ENCODE data around the gene PHYHIPL.

Gene PHYHIPL

GRCh38 chr10:59269651-59270050 is 93.2 kb downstream of the PHYHIPL start:
- Histone ChIP-seq H3K27ac (ENCODE audit: low read length) (no peak overlapping the region), H4K20me1 (ENCODE audit: insufficient read depth, low read length) (no peaks in the 10 kb centered on the region), H3K9me2 (replicated peaks; ENCODE audit: insufficient read depth, low read length) (no peaks in the 10 kb centered on the region), H3K36me3 (replicated peaks; ENCODE audit: insufficient read depth, low read length) (no peaks in the 10 kb centered on the region), H3K4me2 (ENCODE audit: low read depth, low read length) (no peak overlapping the region), H3F3A (ENCODE audit: insufficient read depth, low read length) (no peaks in the 10 kb centered on the region), H3K4me1 (ENCODE audit: low read length) (no peaks in the 10 kb centered on the region), H3K79me2 (ENCODE audit: low read length) (no peaks in the 10 kb centered on the region), H2AFZ (ENCODE audit: low read length) (no peak overlapping the region), H3K9ac (ENCODE audit: low read length) (no peak overlapping the region), H3K27me3 (replicated peaks; ENCODE audit: insufficient read depth, low read length) (no peaks in the 10 kb centered on the region), H3K4me3 (ENCODE audit: low read length) (no peak overlapping the region), H3K9me3 (replicated peaks; ENCODE audit: insufficient read depth, low read length) (no peaks in the 10 kb centered on the region)
- TF ChIP-seq EZH2 (optimal IDR thresholded peaks at IDR 0.05; ENCODE audit: low read depth, low read length), result no peak
- no peak for TF ChIP-seq EZH2phosphoT487 (IDR thresholded peaks at IDR 0.05; ENCODE audit: low read length)
- no peak for TF ChIP-seq CTCF (IDR thresholded peaks at IDR 0.05; ENCODE audit: low read length)
- no peak for DNase-seq

- Histone ChIP-seq H3K4me2 (ENCODE audit: low read depth, low read length) (no peak overlapping the region), H3K4me3 (ENCODE audit: low read length) (no peak overlapping the region), H3K79me2 (ENCODE audit: low read length) (no peaks in the 10 kb centered on the region), H3K9me2 (replicated peaks; ENCODE audit: insufficient read depth, low read length) (no peaks in the 10 kb centered on the region), H3K9me3 (replicated peaks; ENCODE audit: insufficient read depth, low read length) (no peaks in the 10 kb centered on the region), H3K27me3 (replicated peaks; ENCODE audit: insufficient read depth, low read length) (no peaks in the 10 kb centered on the region), H3K9ac (ENCODE audit: low read length) (no peak overlapping the region), H2AFZ (ENCODE audit: low read length) (no peak overlapping the region), H3K36me3 (replicated peaks; ENCODE audit: insufficient read depth, low read length) (no peaks in the 10 kb centered on the region), H3F3A (ENCODE audit: insufficient read depth, low read length) (no peaks in the 10 kb centered on the region), H3K27ac (ENCODE audit: low read length) (no peak overlapping the region), H3K4me1 (ENCODE audit: low read length) (no peaks in the 10 kb centered on the region), H4K20me1 (ENCODE audit: insufficient read depth, low read length) (no peaks in the 10 kb centered on the region)
- TF ChIP-seq EZH2phosphoT487 (IDR thresholded peaks at IDR 0.05; ENCODE audit: low read length), result no peak
- no peak for DNase-seq
Measured at GRCh38 chr10:59270492-59270891, 94.0 kb downstream of the PHYHIPL start.

GRCh38 chr10:59271160-59271559 is 94.7 kb downstream of the PHYHIPL start:
- DNase-seq, result no peak
- no peaks in the 10 kb centered on the region for H3K27me3 ChIP-seq (replicated peaks; ENCODE audit: insufficient read depth, low read length)
- H3K9ac ChIP-seq (ENCODE audit: low read length), result no peak overlapping the region
- H3K4me2 ChIP-seq (ENCODE audit: low read depth, low read length), result no peak overlapping the region
- H3K4me1 ChIP-seq (ENCODE audit: low read length), result no peaks in the 10 kb centered on the region
- no peaks in the 10 kb centered on the region for H3K9me2 ChIP-seq (replicated peaks; ENCODE audit: insufficient read depth, low read length)
- no peaks in the 10 kb centered on the region for H3K79me2 ChIP-seq (ENCODE audit: low read length)
- TF ChIP-seq CTCF (IDR thresholded peaks at IDR 0.05; ENCODE audit: low read length) (no peak), EZH2phosphoT487 (IDR thresholded peaks at IDR 0.05; ENCODE audit: low read length) (no peak), EZH2 (optimal IDR thresholded peaks at IDR 0.05; ENCODE audit: low read depth, low read length) (no peak)
- H3K27ac ChIP-seq (ENCODE audit: low read length), result no peak overlapping the region
- no peaks in the 10 kb centered on the region for H4K20me1 ChIP-seq (ENCODE audit: insufficient read depth, low read length)
- no peaks in the 10 kb centered on the region for H3F3A ChIP-seq (ENCODE audit: insufficient read depth, low read length)
- no peak overlapping the region for H3K4me3 ChIP-seq (ENCODE audit: low read length)
- H2AFZ ChIP-seq (ENCODE audit: low read length), result no peak overlapping the region
- no peaks in the 10 kb centered on the region for H3K9me3 ChIP-seq (replicated peaks; ENCODE audit: insufficient read depth, low read length)
- H3K36me3 ChIP-seq (replicated peaks; ENCODE audit: insufficient read depth, low read length), result no peaks in the 10 kb centered on the region

- H3K9me3 ChIP-seq (replicated peaks; ENCODE audit: insufficient read depth, low read length), result no peaks in the 10 kb centered on the region
- no peaks in the 10 kb centered on the region for H3K36me3 ChIP-seq (replicated peaks; ENCODE audit: insufficient read depth, low read length)
- H3K27ac ChIP-seq (ENCODE audit: low read length), result no peak overlapping the region
- no peak overlapping the region for H3K4me3 ChIP-seq (ENCODE audit: low read length)
- no peaks in the 10 kb centered on the region for H3K79me2 ChIP-seq (ENCODE audit: low read length)
- DNase-seq, result no peak
- TF ChIP-seq EZH2phosphoT487 (IDR thresholded peaks at IDR 0.05; ENCODE audit: low read length) (no peak), EZH2 (optimal IDR thresholded peaks at IDR 0.05; ENCODE audit: low read depth, low read length) (no peak), CTCF (IDR thresholded peaks at IDR 0.05; ENCODE audit: low read length) (no peak)
- no peak overlapping the region for H2AFZ ChIP-seq (ENCODE audit: low read length)
- H3K27me3 ChIP-seq (replicated peaks; ENCODE audit: insufficient read depth, low read length), result no peaks in the 10 kb centered on the region
- H3F3A ChIP-seq (ENCODE audit: insufficient read depth, low read length), result no peaks in the 10 kb centered on the region
- H3K9me2 ChIP-seq (replicated peaks; ENCODE audit: insufficient read depth, low read length), result no peaks in the 10 kb centered on the region
- H4K20me1 ChIP-seq (ENCODE audit: insufficient read depth, low read length), result no peaks in the 10 kb centered on the region
- no peaks in the 10 kb centered on the region for H3K4me1 ChIP-seq (ENCODE audit: low read length)
- H3K9ac ChIP-seq (ENCODE audit: low read length), result no peak overlapping the region
- H3K4me2 ChIP-seq (ENCODE audit: low read depth, low read length), result no peak overlapping the region
Measured at GRCh38 chr10:59272061-59272460, 95.6 kb downstream of the PHYHIPL start.

All from MM.1S (cell line).